ENCODE results near the gene GPRIN2.

Gene GPRIN2

GRCh38 chr10:46550076-46550790 lies 6.2 kb downstream of the GPRIN2 start:
- in situ Hi-C loops (cut with HindIII; ENCODE audit: low sequenced_read_pairs) = no loop called here
- TF ChIP-seq, protein P1, sequence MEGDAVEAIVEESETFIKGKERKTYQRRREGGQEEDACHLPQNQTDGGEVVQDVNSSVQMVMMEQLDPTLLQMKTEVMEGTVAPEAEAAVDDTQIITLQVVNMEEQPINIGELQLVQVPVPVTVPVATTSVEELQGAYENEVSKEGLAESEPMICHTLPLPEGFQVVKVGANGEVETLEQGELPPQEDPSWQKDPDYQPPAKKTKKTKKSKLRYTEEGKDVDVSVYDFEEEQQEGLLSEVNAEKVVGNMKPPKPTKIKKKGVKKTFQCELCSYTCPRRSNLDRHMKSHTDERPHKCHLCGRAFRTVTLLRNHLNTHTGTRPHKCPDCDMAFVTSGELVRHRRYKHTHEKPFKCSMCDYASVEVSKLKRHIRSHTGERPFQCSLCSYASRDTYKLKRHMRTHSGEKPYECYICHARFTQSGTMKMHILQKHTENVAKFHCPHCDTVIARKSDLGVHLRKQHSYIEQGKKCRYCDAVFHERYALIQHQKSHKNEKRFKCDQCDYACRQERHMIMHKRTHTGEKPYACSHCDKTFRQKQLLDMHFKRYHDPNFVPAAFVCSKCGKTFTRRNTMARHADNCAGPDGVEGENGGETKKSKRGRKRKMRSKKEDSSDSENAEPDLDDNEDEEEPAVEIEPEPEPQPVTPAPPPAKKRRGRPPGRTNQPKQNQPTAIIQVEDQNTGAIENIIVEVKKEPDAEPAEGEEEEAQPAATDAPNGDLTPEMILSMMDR (IDR thresholded peaks at IDR 0.05; ENCODE audit: low read depth, low read length) = no peak
- H3K4me3 ChIP-seq (ENCODE audit: low read depth, low read length) = no peak overlapping the region
- no peak for DNase-seq (ENCODE audit: low read depth, low spot score)

DNA sequence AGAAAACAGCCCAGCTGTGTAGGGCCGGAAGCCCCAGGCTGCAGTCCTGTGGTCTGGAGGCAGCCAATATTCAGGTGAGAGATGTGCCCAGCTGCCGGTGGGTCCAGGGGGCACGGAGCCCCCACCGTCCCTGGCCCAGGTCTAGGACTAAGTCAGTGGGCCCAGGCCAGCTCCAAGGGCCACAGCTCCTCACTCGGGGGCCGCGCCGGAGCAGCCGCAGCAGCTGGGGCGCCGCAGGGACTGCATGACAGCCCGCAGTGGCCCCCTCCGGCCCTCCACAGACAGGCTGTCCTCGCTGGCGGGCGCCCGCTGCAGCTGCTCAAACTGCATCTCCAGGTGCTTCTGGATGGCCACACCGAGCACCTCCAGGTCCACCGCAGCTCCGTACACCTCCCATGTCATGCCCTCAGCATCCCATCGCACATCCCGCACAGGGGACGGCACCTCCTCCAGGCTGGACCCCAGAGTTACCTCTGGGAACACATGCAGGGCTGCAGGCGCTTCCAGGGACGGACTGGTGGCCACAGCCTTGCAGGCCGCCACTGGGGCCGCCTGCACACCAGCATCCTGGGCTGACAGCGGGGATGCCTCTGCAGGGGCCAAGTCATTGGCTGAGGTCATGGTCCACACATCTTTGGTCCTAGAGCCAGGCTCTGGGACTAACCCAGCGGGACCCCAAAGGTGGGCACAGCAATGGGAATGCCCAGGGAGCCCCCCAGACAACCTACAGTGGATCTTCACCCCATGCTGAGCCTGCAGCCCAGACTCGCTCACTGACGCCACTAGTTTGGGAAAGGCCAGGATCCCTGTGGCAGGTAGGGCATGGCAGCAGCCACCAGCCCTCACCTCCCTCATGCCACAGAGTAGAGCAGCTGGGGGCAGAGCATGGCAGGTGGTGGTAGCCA lies 7.0 kb downstream of the GPRIN2 start:
- in situ Hi-C loops (cut with HindIII; ENCODE audit: low sequenced_read_pairs) = no loop called here
- TF ChIP-seq, protein P1 (IDR thresholded peaks at IDR 0.05; ENCODE audit: low read depth, low read length) = no peak
- H3K4me3 ChIP-seq (ENCODE audit: low read depth, low read length) = no peak overlapping the region
- DNase-seq (ENCODE audit: low read depth, low spot score) = no peak

- no peak overlapping the region for H3K4me3 ChIP-seq (ENCODE audit: low read depth, low read length)
- DNase-seq (ENCODE audit: low read depth, low spot score) = no peak
- in situ Hi-C loops (cut with HindIII; ENCODE audit: low sequenced_read_pairs) = no loop called here
- TF ChIP-seq, protein P1 (IDR thresholded peaks at IDR 0.05; ENCODE audit: low read depth, low read length) = no peak
Measured at GRCh38 chr10:46548498-46549090, 7.9 kb downstream of the GPRIN2 start.

DNA sequence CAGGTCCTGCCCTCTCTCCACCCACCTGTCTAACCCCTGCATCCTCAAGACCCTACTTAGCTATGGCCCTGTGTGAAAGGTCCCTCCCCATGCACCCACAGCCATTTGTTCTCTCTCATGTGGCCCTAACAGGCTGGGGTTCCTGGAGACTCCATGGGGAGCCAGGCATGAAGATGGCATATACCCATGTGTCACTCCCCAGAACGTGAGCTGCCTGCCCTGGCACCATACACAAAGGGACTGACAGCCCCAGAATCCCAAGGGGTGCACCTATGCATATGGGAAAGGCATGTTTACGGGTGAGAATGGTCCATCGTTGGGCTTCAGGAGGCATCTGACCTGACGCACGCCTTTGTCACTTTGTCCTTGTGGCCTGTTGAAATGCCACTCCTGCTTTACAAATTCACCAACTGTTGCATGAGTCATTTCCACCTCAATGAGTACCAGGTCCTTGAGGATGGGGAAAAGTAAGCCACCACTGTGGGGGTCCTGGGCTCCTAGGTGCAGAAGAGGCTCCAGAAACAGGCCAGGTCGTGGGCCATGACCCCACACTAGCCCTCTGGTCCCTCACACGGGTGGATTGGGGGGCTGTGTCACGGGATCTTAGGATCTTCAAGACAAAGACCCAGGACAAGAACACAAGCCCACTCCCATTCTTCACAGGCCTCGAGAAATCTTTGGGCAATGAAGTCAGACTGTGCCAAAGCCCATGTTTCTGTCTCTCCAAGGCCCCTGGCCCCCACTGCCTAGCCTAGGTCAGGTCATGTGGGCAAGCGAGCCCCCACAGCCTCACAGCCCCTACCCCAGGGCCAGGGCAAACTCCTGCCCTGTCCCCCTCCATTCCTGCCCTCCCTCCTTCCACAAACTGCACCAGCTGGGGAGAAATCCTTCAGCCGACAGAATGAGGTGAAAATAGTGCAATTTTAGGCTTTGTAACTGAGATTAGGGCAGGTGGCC lies 8.6 kb downstream of the GPRIN2 start:
- DNase-seq (ENCODE audit: low read depth, low spot score) = no peak
- TF ChIP-seq, protein P1 (IDR thresholded peaks at IDR 0.05; ENCODE audit: low read depth, low read length) = no peak
- in situ Hi-C loops (cut with HindIII; ENCODE audit: low sequenced_read_pairs) = no loop called here
- no peak overlapping the region for H3K4me3 ChIP-seq (ENCODE audit: low read depth, low read length)

- in situ Hi-C loops (cut with HindIII; ENCODE audit: low sequenced_read_pairs) = no loop called here
- TF ChIP-seq, protein P1 (IDR thresholded peaks at IDR 0.05; ENCODE audit: low read depth, low read length) = no peak
- no peak overlapping the region for H3K4me3 ChIP-seq (ENCODE audit: low read depth, low read length)
- no peak for DNase-seq (ENCODE audit: low read depth, low spot score)
Measured at GRCh38 chr10:46546591-46547540, 9.6 kb downstream of the GPRIN2 start.
